Hepatocyte (in vitro differentiated cells): ENCODE results near the gene MRPS33. TPM values are rescaled to one million over a fixed set of nuclear protein-coding genes. Genes with fewer than 3 reads are reported as not detected.

Experiments
- DNase-seq: peaks from one replicate; pipeline ENCODE4 v3.0.0-alpha.2; 2016; ENCODE audit warnings: low spot score
- H2AFZ ChIP-seq: fragments of 200-600 bp; sonication (generic); 2 replicates; pipeline ENCODE4 v1.6.0; 2016; ENCODE audit warnings: antibody characterized with exemption, mild to moderate bottlenecking
- H3K27ac ChIP-seq: fragments of 200-600 bp; sonication (generic); 2 replicates; pipeline ENCODE4 v1.5.1; 2016; ENCODE audit warnings: mild to moderate bottlenecking
- H3K27me3 ChIP-seq: fragments of 200-600 bp; sonication (generic); 2 replicates; pipeline ENCODE4 v1.6.1; 2016
- H3K36me3 ChIP-seq: fragments of 200-600 bp; sonication (generic); replicated peaks from 2 replicates; pipeline ENCODE4 v1.5.1; 2016; ENCODE audit warnings: low read depth; ENCODE audit not compliant: insufficient read depth
- H3K4me1 ChIP-seq: fragments of 200-600 bp; sonication (generic); 2 replicates; pipeline ENCODE4 v1.5.1; 2016; ENCODE audit warnings: mild to moderate bottlenecking, moderate library complexity; ENCODE audit not compliant: insufficient read depth
- H3K4me2 ChIP-seq: fragments of 200-600 bp; sonication (generic); 2 replicates; pipeline ENCODE4 v1.6.0; 2016
- H3K4me3 ChIP-seq: fragments of 200-600 bp; sonication (generic); 2 replicates; pipeline ENCODE4 v1.5.1; 2016; ENCODE audit warnings: mild to moderate bottlenecking
- H3K79me2 ChIP-seq: fragments of 200-600 bp; sonication (generic); 2 replicates; pipeline ENCODE4 v1.6.0; 2017; ENCODE audit warnings: mild to moderate bottlenecking
- H3K9me2 ChIP-seq: fragments of 200-600 bp; sonication (generic); replicated peaks from 2 replicates; pipeline ENCODE4 v1.6.0; 2017; ENCODE audit warnings: mild to moderate bottlenecking; ENCODE audit not compliant: insufficient read depth
- H3K9me3 ChIP-seq: fragments of 200-600 bp; sonication (generic); 2 replicates; pipeline ENCODE4 v1.5.1; 2016; ENCODE audit warnings: low read depth, mild to moderate bottlenecking
- H4K20me1 ChIP-seq: fragments of 200-600 bp; sonication (generic); 2 replicates; pipeline ENCODE4 v1.6.0; 2016; ENCODE audit warnings: mild to moderate bottlenecking; ENCODE audit not compliant: insufficient read depth, poor library complexity, severe bottlenecking
- EZH2 ChIP-seq: fragments of 200-600 bp; sonication (generic); IDR thresholded peaks from 2 replicates; pipeline ENCODE4 v1.6.1; 2016; ENCODE audit warnings: antibody characterized with exemption, mild to moderate bottlenecking, borderline replicate concordance
- EZH2phosphoT487 ChIP-seq: fragments of 200-600 bp; sonication (generic); IDR thresholded peaks from one replicate; pipeline ENCODE4 v1.6.1; 2018; ENCODE audit warnings: antibody characterized with exemption, mild to moderate bottlenecking, low read depth, moderate library complexity; ENCODE audit not compliant: unreplicated experiment, severe bottlenecking
- WGBS: methylation state at CpG from one replicate; pipeline ENCODE4 v1.1.6; 2016; ENCODE audit warnings: low lambda C conversion rate; ENCODE audit errors: missing lambda C conversion rate; 5-methylcytosine and 5-hydroxymethylcytosine counted together
- polyA plus RNA-seq: library from polyadenylated mRNA; unstranded; fragments of >200 nt; fragmentation: Nextera tagmentation; extraction: Ambion mirVana; gene quantifications from 2 replicates; pipeline ENCODE4 v1.2.1, GENCODE V29; 2016
- total RNA-seq: library from RNA; depleted of rRNA; stranded (reverse); fragments of >200 nt; gene quantifications from 2 replicates; pipeline ENCODE4 v1.2.3, GENCODE V29; 2014
- TF ChIP-seq, protein P1 (sequence below): fragments of 200-600 bp; sonication (generic); IDR thresholded peaks from 2 replicates; pipeline ENCODE4 v1.5.1; 2016; ENCODE audit warnings: antibody characterized with exemption, mild to moderate bottlenecking; ENCODE audit not compliant: poor library complexity

The MRPS33 gene
- total and polyA plus RNA-seq, 2 experiments from 2014 or later: 33.8 to 82.9 TPM

DNA sequence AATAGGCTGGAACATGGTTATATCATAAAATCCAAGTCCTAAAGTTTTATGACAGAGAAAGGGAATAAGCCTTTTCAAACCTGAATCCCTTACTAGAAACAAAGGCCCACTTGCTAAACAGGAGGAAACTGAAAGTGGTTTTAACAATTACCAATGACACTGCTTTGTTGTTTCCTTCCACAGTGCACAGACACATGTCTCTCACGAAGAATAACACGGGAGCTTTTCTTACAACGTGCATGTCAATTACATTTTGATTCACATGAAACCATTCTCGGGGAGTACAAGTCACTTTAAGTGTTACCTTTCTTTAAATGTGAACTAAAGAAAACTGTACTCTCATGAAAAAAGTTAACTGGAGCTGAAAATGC, 1.4 kb downstream of the MRPS33 start:
- no peak overlapping the region for H3K27ac ChIP-seq

DNA sequence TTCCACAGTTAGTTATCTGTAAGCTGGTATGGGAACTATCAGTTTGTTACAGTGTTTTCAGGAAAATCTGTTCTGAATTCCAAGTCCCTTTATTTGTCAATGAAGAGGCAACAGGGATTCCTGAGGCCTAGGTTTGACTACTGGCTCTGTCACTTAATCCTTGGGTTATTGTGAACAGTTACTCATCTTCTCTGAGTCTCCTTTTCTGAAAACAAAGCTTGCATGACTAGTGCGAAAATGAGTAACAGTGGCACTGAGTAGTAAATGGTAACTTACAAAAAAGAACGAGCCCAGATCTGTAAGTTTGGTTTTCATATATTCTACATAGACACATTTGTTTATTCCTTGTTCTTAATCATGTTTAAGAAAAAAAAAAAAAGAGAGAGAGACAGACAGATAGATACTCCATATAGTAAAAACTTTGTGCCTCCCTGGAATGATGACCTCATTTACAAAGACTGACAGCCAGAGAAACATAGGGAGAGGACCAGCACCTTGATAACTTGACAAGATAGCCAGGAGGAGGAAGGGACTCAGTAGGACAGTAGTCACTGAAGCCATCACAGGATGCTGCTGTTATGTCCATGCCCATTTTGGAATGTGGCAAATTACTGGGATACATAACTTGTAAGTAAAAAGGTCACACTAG, 1.9 kb downstream of the MRPS33 start:
- Histone ChIP-seq H3K36me3 (peaks cover 3% of the 10 kb centered on the region), H3K9me2 (no peaks in the 10 kb centered on the region), H3K4me2 (no peak overlapping the region), H3K79me2 (peaks cover 28% of the 10 kb centered on the region), H4K20me1 (no peaks in the 10 kb centered on the region), H3K9me3 (no peaks in the 10 kb centered on the region), H3K4me1 (peaks cover 6% of the 10 kb centered on the region), H3K27ac (no peak overlapping the region), H2AFZ (no peak overlapping the region), H3K27me3 (peaks cover 3% of the 10 kb centered on the region), H3K4me3 (no peak overlapping the region)
- DNase-seq: no peak
- no peak for TF ChIP-seq EZH2phosphoT487
- no peak for TF ChIP-seq EZH2
- TF ChIP-seq, protein P1, sequence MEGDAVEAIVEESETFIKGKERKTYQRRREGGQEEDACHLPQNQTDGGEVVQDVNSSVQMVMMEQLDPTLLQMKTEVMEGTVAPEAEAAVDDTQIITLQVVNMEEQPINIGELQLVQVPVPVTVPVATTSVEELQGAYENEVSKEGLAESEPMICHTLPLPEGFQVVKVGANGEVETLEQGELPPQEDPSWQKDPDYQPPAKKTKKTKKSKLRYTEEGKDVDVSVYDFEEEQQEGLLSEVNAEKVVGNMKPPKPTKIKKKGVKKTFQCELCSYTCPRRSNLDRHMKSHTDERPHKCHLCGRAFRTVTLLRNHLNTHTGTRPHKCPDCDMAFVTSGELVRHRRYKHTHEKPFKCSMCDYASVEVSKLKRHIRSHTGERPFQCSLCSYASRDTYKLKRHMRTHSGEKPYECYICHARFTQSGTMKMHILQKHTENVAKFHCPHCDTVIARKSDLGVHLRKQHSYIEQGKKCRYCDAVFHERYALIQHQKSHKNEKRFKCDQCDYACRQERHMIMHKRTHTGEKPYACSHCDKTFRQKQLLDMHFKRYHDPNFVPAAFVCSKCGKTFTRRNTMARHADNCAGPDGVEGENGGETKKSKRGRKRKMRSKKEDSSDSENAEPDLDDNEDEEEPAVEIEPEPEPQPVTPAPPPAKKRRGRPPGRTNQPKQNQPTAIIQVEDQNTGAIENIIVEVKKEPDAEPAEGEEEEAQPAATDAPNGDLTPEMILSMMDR: no peak
- WGBS: 93% methylated on average over 2 of the region's 2 CpGs

More for the DNA sequence above, 1.4 kb downstream of the MRPS33 start:
- Histone ChIP-seq H4K20me1 (no peaks in the 10 kb centered on the region), H3K9me2 (no peaks in the 10 kb centered on the region), H3K4me1 (peaks cover 6% of the 10 kb centered on the region), H3K79me2 (peaks cover 28% of the 10 kb centered on the region), H3K9me3 (no peaks in the 10 kb centered on the region), H3K27me3 (peaks cover 4% of the 10 kb centered on the region), H3K36me3 (no peaks in the 10 kb centered on the region), H3K4me3 (no peak overlapping the region), H3K4me2 (peak overlapping the region; percentile 88), H2AFZ (no peak overlapping the region)
- DNase-seq: no peak
- WGBS: 85% methylated on average over 4 of the region's 4 CpGs
- TF ChIP-seq EZH2: no peak
- TF ChIP-seq, protein P1: no peak
- no peak for TF ChIP-seq EZH2phosphoT487

DNA sequence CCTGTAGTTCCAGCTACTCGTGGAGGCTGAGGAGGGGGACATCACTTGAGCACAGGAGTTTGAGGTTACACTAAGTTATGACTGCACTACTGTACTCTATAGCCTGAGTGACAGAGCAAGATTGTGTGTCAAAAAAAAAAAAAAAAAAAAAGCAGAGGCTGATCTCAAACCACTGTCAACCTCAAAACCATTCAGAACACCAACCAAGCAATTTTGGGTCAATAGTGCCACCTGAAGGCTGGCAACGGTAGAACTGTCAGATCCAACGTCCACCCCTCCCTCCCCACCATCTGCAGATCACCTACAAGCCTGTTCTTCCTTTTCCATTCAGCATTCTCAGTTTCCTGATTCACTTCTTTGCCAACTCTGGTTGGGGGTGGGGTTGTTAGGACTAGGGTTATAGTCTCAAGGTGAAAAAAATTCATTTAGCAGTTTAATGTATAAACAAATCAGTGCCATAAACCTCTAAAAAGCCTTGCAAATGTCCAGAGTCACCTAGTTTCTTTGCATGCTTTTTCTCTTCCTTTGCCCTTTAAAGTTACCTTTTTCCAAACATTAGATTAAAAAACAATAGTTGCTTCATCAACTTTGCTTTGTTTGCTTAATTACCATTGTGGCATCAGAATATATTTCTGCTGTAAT, 2.6 kb downstream of the MRPS33 start:
- H3K4me2 ChIP-seq: no peak overlapping the region
- no peak overlapping the region for H3K27ac ChIP-seq
- H3K9me3 ChIP-seq: no peaks in the 10 kb centered on the region
- DNase-seq: peak; percentile 79
- H3K9me2 ChIP-seq: no peaks in the 10 kb centered on the region
- H3K27me3 ChIP-seq: no peaks in the 10 kb centered on the region
- 31% methylated on average over 3 of the region's 3 CpGs for WGBS
- peaks cover 28% of the 10 kb centered on the region for H3K79me2 ChIP-seq
- H4K20me1 ChIP-seq: no peaks in the 10 kb centered on the region
- peaks cover 6% of the 10 kb centered on the region for H3K36me3 ChIP-seq
- peaks cover 6% of the 10 kb centered on the region for H3K4me1 ChIP-seq
- no peak overlapping the region for H2AFZ ChIP-seq
- TF ChIP-seq EZH2phosphoT487 (no peak), EZH2 (no peak)
- TF ChIP-seq, protein P1: peak; percentile 70
- H3K4me3 ChIP-seq: no peak overlapping the region
